ENCODE results near the gene RPL22.

Gene RPL22

GRCh38 chr1:6151291-6151822 lies 48.0 kb downstream of the RPL22 start:
- DNase-seq, result no peak

GRCh38 chr1:6150006-6150938 lies 49.1 kb downstream of the RPL22 start:
- no peak for DNase-seq

GRCh38 chr1:6149597-6149996 lies 49.8 kb downstream of the RPL22 start:
- DNase-seq, result no peak

GRCh38 chr1:6148497-6149241 lies 50.7 kb downstream of the RPL22 start:
- peak; percentile 12 for DNase-seq

- no peak for DNase-seq
Measured at GRCh38 chr1:6145864-6146410, 53.5 kb downstream of the RPL22 start.

GRCh38 chr1:6145396-6145750 lies 54.0 kb downstream of the RPL22 start:
- no peak for DNase-seq

GRCh38 chr1:6144647-6145395 lies 54.6 kb downstream of the RPL22 start:
- DNase-seq, result no peak

- DNase-seq, result no peak
Measured at GRCh38 chr1:6144175-6144574, 55.2 kb downstream of the RPL22 start.

GRCh38 chr1:6143395-6143794 lies 56.0 kb downstream of the RPL22 start:
- DNase-seq, result no peak

- DNase-seq, result no peak
Measured at GRCh38 chr1:6142734-6143133, 56.7 kb downstream of the RPL22 start.

GRCh38 chr1:6142036-6142621 lies 57.3 kb downstream of the RPL22 start:
- no peak for DNase-seq

- no peak for DNase-seq
Measured at GRCh38 chr1:6141592-6141991, 57.8 kb downstream of the RPL22 start.

GRCh38 chr1:6140413-6140812 lies 59.0 kb downstream of the RPL22 start:
- no peak for DNase-seq

- DNase-seq, result no peak
Measured at GRCh38 chr1:6137758-6138157, 61.6 kb downstream of the RPL22 start.

GRCh38 chr1:6136516-6137220 lies 62.7 kb downstream of the RPL22 start:
- DNase-seq, result no peak

Data from fibroblast of skin of scalp (primary cell).